NCI-H128 (cell line): ENCODE measurements around the gene MAGEA6.
"Not testable (repeated sequence)": the region's sequence is repeated elsewhere in the genome, so short reads cannot be mapped to it uniquely, and the experiment has no call there.

Experiments
- DNase-seq: peaks from one replicate; lab custom pipeline; 2025; ENCODE audit not compliant: unreplicated experiment; lab: John Stamatoyannopoulos, UW

The MAGEA6 gene, protein sequence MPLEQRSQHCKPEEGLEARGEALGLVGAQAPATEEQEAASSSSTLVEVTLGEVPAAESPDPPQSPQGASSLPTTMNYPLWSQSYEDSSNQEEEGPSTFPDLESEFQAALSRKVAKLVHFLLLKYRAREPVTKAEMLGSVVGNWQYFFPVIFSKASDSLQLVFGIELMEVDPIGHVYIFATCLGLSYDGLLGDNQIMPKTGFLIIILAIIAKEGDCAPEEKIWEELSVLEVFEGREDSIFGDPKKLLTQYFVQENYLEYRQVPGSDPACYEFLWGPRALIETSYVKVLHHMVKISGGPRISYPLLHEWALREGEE

GRCh38 chrX:152769549-152770289, at the start of gene MAGEA6:
Gene MAGEA6, minus strand, starts transcription at chrX:152769689. Its CDS starts 2,039 bp downstream, at chrX:152767650.
- not testable (repeated sequence) for DNase-seq

- no peak for DNase-seq
These were observed 49.8 kb upstream of the MAGEA6 start for GRCh38 chrX:152819266-152819665.

GRCh38 chrX:152818356-152818755, 48.9 kb upstream of the MAGEA6 start:
- DNase-seq: no peak

GRCh38 chrX:152817078-152817764, 47.7 kb upstream of the MAGEA6 start:
- no peak for DNase-seq

GRCh38 chrX:152814048-152814447, 44.6 kb upstream of the MAGEA6 start:
- no peak for DNase-seq

GRCh38 chrX:152813206-152813605, 43.7 kb upstream of the MAGEA6 start:
- DNase-seq: no peak

DNA sequence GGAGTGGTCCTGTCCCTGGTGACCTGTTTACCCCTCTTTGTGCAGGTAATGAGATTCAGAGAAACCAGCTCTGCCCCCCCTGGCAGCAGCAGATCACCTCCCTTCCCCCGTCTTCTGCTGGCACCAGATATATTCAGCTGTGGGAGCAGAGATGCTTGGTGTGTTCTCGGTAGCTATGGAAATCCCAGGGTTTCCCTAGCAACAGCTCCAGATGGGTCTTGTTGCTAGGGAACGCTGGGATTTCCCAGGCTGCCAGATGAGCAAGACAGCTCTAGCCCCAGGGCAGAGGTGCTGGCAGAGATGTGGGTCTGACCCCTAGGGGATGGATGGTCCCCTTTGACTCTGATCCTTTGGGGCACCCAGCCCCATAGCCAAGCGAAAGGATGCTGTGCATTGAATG, 40.9 kb upstream of the MAGEA6 start:
- no peak for DNase-seq

DNA sequence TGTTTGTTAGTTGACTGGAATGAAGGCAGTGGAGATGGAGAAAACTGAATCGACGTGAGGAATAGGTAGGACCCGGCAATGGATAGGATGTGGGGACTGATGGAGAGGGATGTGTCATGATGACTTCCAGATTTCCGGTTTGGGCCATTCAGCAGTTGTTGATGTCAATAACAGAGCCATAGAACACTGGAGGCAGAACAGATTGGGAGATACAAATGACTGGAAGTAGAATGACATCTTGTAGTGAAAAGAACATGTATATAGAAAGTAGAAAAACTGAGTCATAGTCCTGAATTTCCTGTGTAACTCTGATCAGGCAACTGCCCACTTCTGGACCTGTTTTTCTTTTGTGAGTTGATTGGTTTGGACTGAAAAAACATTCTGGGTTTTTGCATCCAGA, 36.5 kb upstream of the MAGEA6 start:
- DNase-seq: no peak

GRCh38 chrX:152798945-152799344, 29.5 kb upstream of the MAGEA6 start:
- no peak for DNase-seq

DNA sequence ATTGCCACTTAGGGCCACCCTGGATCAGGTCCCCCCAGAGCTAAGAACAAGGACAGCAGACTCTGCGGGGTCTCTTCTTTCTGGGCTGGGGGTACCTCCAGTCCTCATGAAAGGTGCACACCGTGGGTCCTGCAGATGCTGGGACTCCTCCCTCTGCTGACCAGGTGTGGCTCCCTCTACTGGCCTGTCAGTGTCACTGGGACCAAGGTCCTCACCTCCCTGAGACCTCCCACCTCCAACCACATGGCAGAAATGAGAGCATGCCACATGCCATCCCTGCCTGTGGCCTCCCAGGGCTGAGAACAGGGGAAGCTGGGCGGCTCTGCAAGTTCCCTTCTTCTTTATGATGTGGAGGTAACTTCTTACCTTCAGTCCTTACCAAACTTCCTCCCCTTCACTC, 17.6 kb upstream of the MAGEA6 start:
- DNase-seq: not testable (repeated sequence)

DNA sequence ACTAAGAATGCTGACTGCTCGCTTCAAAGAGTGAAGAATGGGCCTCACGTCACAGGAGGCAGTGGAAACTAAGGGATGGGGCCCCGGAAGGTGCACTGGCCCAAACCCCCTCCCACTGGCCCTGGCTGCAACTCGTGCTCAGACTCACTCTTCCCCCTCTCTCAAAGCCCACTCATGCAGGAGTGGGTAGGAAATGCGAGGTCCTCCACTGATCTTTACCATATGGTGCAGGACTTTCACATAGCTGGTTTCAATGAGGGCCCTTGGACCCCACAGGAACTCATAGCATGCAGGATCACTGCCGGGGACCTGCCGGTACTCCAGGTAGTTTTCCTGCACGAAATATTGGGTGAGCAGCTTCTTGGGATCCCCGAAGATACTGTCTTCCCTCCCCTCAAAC, 2.9 kb downstream of the MAGEA6 start:
- not testable (repeated sequence) for DNase-seq

- DNase-seq: not testable (repeated sequence)
These were observed 7.9 kb downstream of the MAGEA6 start for GRCh38 chrX:152761582-152761981.

GRCh38 chrX:152759544-152759943, 9.9 kb downstream of the MAGEA6 start:
- not testable (repeated sequence) for DNase-seq

DNA sequence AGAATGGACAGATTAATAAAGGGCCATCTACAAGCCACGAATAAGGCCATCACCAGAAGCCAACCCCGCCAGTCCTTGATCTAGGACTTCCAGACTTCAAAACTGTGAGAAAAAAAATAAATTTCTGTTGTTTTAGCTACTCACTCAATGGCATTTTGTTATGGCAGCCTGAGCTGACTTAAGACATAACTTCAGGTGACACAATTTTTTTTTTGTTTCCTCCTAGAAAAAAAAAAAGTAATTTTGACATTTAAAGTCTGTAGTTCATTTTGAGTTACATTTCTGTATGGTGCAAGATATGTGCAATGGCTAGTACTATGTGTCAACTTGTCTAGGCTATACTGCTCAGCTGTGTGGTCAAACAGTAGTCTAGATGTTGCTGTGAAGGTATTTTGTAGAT, 10.6 kb downstream of the MAGEA6 start, which contains the start of gene CSAG3:
CSAG3 (plus strand) TSS at position 301 of the 400 bp plus-strand sequence.
- DNase-seq: not testable (repeated sequence)

- not testable (repeated sequence) for DNase-seq
These were observed 14.6 kb downstream of the MAGEA6 start for GRCh38 chrX:152754871-152755270.

DNA sequence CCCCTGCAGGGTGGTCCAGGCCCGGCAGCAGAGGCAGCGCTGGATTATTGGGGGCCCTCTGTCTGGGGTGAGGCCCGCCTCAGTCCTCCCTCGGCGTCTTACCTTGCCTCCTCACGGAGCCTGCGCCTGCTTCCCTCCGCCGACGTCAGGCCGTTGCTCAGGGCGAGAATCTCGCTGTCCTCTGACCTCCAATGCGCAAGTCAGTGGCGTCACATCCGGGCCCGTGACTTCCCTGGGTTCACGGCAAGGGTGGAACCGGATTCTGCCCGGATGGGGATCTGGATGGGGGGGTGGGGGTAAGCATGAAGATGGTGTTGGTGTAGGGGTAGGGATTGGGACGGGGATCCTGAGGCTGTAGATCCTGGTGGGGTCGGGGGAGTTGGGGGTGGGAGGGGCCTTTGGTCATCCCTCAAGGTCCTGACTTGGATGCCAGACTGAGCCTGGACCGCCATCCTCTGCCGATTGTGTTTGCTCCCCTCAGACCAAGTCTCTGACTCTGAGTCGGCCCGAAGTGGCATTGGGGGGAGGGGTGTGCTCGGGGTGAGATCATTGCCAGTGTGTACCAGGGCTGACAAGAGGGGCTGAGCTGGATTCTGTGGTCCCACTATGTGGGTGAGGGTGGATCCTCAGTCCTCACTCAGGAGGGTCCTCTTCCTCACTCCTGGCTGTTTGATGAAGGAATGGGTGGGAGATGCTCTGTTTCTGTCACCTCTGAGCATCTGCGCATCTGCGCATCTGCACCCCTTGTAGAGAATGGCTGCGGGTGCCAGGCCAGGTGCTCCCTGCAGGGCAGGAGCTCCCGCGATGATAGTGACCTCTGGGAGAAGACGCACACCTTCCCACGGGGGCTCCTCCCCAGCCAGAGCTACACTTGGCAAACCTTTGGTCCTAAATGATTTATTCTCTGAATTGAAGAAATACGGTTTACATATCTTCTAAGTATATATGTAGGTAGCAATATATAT, 15.5 kb downstream of the MAGEA6 start, which contains the start of gene MAGEA2:
MAGEA2 (minus strand) TSS at position 157 of the 965 bp plus-strand sequence. CDS start 2,479 bp downstream, outside the sequence.
- not testable (repeated sequence) for DNase-seq

DNA sequence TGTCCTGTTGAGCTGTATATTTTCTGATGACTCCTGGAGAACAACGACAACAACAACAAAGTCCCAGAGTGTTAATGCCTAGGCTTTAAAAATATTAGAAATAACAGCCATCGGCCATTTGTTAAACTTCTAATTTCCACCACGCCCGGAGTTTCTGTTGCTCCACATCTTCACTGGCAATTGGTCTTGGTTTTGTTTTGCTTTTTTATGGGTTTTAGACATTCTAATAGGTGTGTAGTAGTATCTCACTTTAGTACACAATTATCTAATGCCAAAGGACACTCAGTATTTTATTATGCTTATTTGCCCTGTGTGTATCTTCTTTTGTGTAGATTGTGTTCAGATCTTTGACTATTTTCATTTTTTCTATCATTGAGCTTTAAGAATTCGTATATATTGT, 30.9 kb downstream of the MAGEA6 start:
- no peak for DNase-seq

- not testable (repeated sequence) for DNase-seq
These were observed 33.0 kb downstream of the MAGEA6 start for GRCh38 chrX:152736528-152736927.

- DNase-seq: no peak
These were observed 33.5 kb downstream of the MAGEA6 start for GRCh38 chrX:152735860-152736511.

DNA sequence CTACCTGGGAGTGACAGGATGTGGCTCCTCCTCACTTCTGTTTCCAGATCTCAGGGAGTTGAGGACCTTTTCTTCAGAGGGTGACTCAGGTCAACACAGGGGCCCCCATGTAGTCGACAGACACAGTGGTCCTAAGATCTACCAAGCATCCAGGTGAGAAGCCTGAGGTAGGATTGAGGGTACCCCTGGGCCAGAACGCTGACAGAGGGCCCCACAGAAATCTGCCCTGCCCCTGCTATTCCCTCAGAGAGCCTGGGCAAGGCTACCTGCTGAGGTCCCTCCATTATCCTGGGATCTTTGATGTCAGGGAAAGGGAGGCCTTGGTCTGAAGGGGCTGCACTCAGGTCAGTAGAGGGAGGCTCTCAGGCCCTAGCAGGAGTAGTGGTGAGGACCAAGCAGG, 34.4 kb downstream of the MAGEA6 start:
- no peak for DNase-seq
